ENCODE measurements around the gene NNAT. TPM values are rescaled to one million over a fixed set of nuclear protein-coding genes. Genes with fewer than 3 reads are reported as not detected.
A peak's percentile ranks its signal among the peaks of the same experiment; 100 is the strongest.

Gene NNAT
- total and polyA plus RNA-seq, 2 of the 8 experiments (the other 6 are each of a cell fraction or from before 2014, with no cell fraction given): 66.8 to 175 TPM

DNA sequence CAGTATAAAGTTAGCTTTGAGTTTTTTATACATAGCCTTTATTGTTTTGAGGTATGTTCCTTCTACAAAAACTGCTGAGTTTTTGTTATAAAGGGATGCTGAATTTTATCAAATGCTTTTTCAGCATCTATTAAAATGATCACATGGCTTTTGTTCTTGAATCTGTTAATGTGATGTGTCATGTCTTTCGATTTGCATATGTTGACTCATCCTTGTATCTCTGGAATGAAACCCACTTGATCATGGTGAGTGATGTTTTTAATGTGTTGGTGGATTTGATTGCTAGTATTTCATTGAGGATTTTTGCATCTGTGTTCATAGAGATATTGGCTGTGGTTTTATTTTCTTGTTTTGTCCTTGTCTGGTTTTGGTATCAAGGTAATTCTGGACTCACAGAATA, 31.4 kb downstream of the NNAT start:
- CTCF ChIA-PET (ENCODE audit: partially characterized antibody): no interaction called here
- POLR2A ChIA-PET (ENCODE audit: partially characterized antibody): no interaction called here

More for the DNA sequence above, 31.4 kb downstream of the NNAT start:
- H2BK120ac ChIP-seq (replicated peaks; ENCODE audit: low read depth, low read length): no peak overlapping the region
- H3K18ac ChIP-seq (ENCODE audit: extremely low read depth, low read length): no peak overlapping the region
- no peak overlapping the region for H2BK20ac ChIP-seq (ENCODE audit: low read length)
- H2BK5ac ChIP-seq (ENCODE audit: low read depth, low read length): no peak overlapping the region
- no peaks in the 10 kb centered on the region for H3K79me2 ChIP-seq (ENCODE audit: control insufficient read depth in 1 of 2, insufficient read depth in 2 of 2, low read length in 2 of 2)
- H4K91ac ChIP-seq (replicated peaks; ENCODE audit: insufficient read length, low read length): no peak overlapping the region
- H3K4me3 ChIP-seq (ENCODE audit: extremely low read depth in 1 of 4, insufficient read depth in 2 of 4, low read depth in 3 of 4, low read length in 4 of 4): no peak overlapping the region
- no peaks in the 10 kb centered on the region for H3K4me1 ChIP-seq (replicated peaks in 1 of 4; ENCODE audit: control insufficient read depth in 3 of 4, insufficient read depth in 4 of 4, low read length in 3 of 4)
- H4K5ac ChIP-seq (ENCODE audit: insufficient read length, low read depth, low read length): no peak overlapping the region
- no peak overlapping the region for H2BK15ac ChIP-seq (ENCODE audit: low read length)
- no peak overlapping the region for H2BK12ac ChIP-seq (ENCODE audit: low read depth, low read length)
- no peak overlapping the region for H2AK5ac ChIP-seq (ENCODE audit: low read depth, low read length)
- DNase-seq (ENCODE audit: low read depth in 1 of 2, low spot score in 2 of 2) (no peak), FAIRE-seq (no peak)
- H3K14ac ChIP-seq (ENCODE audit: insufficient read length): no peak overlapping the region
- H3K27me3 ChIP-seq (replicated peaks in 1 of 4; ENCODE audit: control insufficient read depth in 3 of 4, extremely low read depth in 1 of 4, insufficient read depth in 3 of 4, low read length in 3 of 4): no peaks in the 10 kb centered on the region
- no peaks in the 10 kb centered on the region for H3K79me1 ChIP-seq (ENCODE audit: low read depth, low read length)
- H3K4ac ChIP-seq (replicated peaks; ENCODE audit: insufficient read length, low read depth, low read length): no peak overlapping the region
- no peak overlapping the region for H3K27ac ChIP-seq (ENCODE audit: low read depth, low read length)
- WGBS, 2 experiments (ENCODE audit: extremely low coverage in 1 of 2, insufficient coverage in 1 of 2, insufficient read length in 1 of 2, insufficient replicate concordance in 2 of 2, low coverage in 1 of 2, low lambda C conversion rate in 2 of 2, missing lambda C conversion rate in 1 of 2): 91% methylated on average over 1 of the region's 1 CpG; no CpG with 5 or more reads in 1 of the 2 experiments
- TF ChIP-seq EP300 (IDR thresholded peaks at IDR 0.05; ENCODE audit: borderline replicate concordance in 1 of 2, low read depth in 2 of 2, low read length in 2 of 2): no peak
- TF ChIP-seq BACH1 (IDR thresholded peaks at IDR 0.05; ENCODE audit: low read length): peak; percentile 79
- H3K23me2 ChIP-seq (ENCODE audit: low read depth, low read length): no peaks in the 10 kb centered on the region; the same call in 1 of the 2 replicates
- no peaks in the 10 kb centered on the region for H4K20me1 ChIP-seq (replicated peaks in 1 of 2; ENCODE audit: control insufficient read depth in 1 of 2, insufficient read depth in 2 of 2, low read length in 2 of 2)
- H4K8ac ChIP-seq (ENCODE audit: extremely low read depth, insufficient read depth, low read length): no peak overlapping the region
- H3K56ac ChIP-seq (replicated peaks; ENCODE audit: insufficient read length, low read depth, low read length): no peak overlapping the region
- no peak overlapping the region for H2AFZ ChIP-seq (ENCODE audit: low read length)
- H3K9me3 ChIP-seq (ENCODE audit: insufficient read depth in 2 of 2, low read depth in 1 of 2, low read length in 1 of 2): no peaks in the 10 kb centered on the region
- no peak overlapping the region for H3K9ac ChIP-seq (replicated peaks in 1 of 4; ENCODE audit: extremely low read depth in 1 of 4, low read depth in 3 of 4, low read length in 3 of 4)
- H3K23ac ChIP-seq (ENCODE audit: insufficient read length): no peak overlapping the region
- H3K36me3 ChIP-seq (ENCODE audit: control insufficient read depth in 2 of 4, insufficient read depth in 4 of 4, low read length in 3 of 4): no peaks in the 10 kb centered on the region
- no peak overlapping the region for H3K4me2 ChIP-seq (ENCODE audit: insufficient read depth in 1 of 2, low read depth in 2 of 2, low read length in 2 of 2)
